Neural progenitor cell (in vitro differentiated cells): ENCODE measurements around the gene TMEM52B. TPM values are rescaled to one million over a fixed set of nuclear protein-coding genes. Genes with fewer than 3 reads are reported as not detected.
A peak's percentile ranks its signal among the peaks of the same experiment; 100 is the strongest.

Source experiments
- DNase-seq: peaks from one replicate; pipeline ENCODE4 v3.0.0-alpha.2; 2016; ENCODE audit warnings: low spot score
- H2AFZ ChIP-seq: fragments of 200-600 bp; sonication (generic); replicated peaks from 2 replicates; pipeline ENCODE4 v1.6.1; 2016; ENCODE audit warnings: antibody characterized with exemption
- H3F3A ChIP-seq: fragments of 200-600 bp; sonication (generic); 2 replicates; pipeline ENCODE4 v1.6.1; 2016; ENCODE audit warnings: antibody characterized with exemption, low read depth
- H3K27ac ChIP-seq: fragments of 200-600 bp; sonication (generic); 2 replicates; pipeline ENCODE4 v1.5.1; 2016; ENCODE audit warnings: mild to moderate bottlenecking
- H3K27me3 ChIP-seq: fragments of 200-600 bp; sonication (generic); 2 replicates; pipeline ENCODE4 v1.6.1; 2016; ENCODE audit warnings: mild to moderate bottlenecking, moderate library complexity
- H3K36me3 ChIP-seq: fragments of 200-600 bp; sonication (generic); 2 replicates; pipeline ENCODE4 v1.5.1; 2016
- H3K4me1 ChIP-seq: fragments of 200-600 bp; sonication (generic); 2 replicates; pipeline ENCODE4 v1.6.1; 2016; ENCODE audit warnings: mixed run types
- H3K4me2 ChIP-seq: fragments of 200-600 bp; sonication (generic); 2 replicates; pipeline ENCODE4 v1.6.1; 2016
- H3K4me3 ChIP-seq: fragments of 200-600 bp; sonication (generic); 2 replicates; pipeline ENCODE4 v1.5.1; 2016
- H3K79me2 ChIP-seq: fragments of 200-600 bp; sonication (generic); 2 replicates; pipeline ENCODE4 v1.6.1; 2016; ENCODE audit warnings: low read depth
- H3K9ac ChIP-seq: fragments of 200-600 bp; sonication (generic); 2 replicates; pipeline ENCODE4 v1.6.1; 2016
- H3K9me3 ChIP-seq: fragments of 200-600 bp; sonication (generic); 2 replicates; pipeline ENCODE4 v1.5.1; 2016; ENCODE audit warnings: low read depth
- H4K20me1 ChIP-seq: fragments of 200-600 bp; sonication (generic); 2 replicates; pipeline ENCODE4 v1.6.1; 2016; ENCODE audit warnings: low read depth
- H3K27ac Mint-ChIP-seq: 3 replicates; pipeline ENCODE4 v1.8.0; 2021; ENCODE audit warnings: mixed read lengths
- H3K27me3 Mint-ChIP-seq: 2 replicates; pipeline ENCODE4 v1.8.0; 2022; ENCODE audit warnings: low read depth, mild to moderate bottlenecking, inconsistent platforms, moderate library complexity, mixed read lengths; ENCODE audit not compliant: insufficient read depth
- H3K36me3 Mint-ChIP-seq: 3 replicates; pipeline ENCODE4 v1.8.0; 2021; ENCODE audit warnings: mixed read lengths
- H3K4me1 Mint-ChIP-seq: 3 replicates; pipeline ENCODE4 v1.8.0; 2021; ENCODE audit warnings: mixed read lengths
- H3K4me3 Mint-ChIP-seq: 3 replicates; pipeline ENCODE4 v1.8.0; 2021; ENCODE audit warnings: mild to moderate bottlenecking, moderate library complexity, mixed read lengths
- H3K9me3 Mint-ChIP-seq: 3 replicates; pipeline ENCODE4 v1.8.0; 2020; ENCODE audit warnings: mixed read lengths
- EZH2 ChIP-seq: fragments of 200-600 bp; sonication (generic); IDR thresholded peaks from 2 replicates; pipeline ENCODE4 v1.6.1; 2017; ENCODE audit warnings: antibody characterized with exemption, mild to moderate bottlenecking, moderate library complexity
- EZH2phosphoT487 ChIP-seq: fragments of 200-600 bp; sonication (generic); IDR thresholded peaks from 2 replicates; pipeline ENCODE4 v1.6.1; 2017; ENCODE audit warnings: antibody characterized with exemption
- total RNA-seq: library from RNA; depleted of rRNA; stranded (reverse); fragments of >200 nt; gene quantifications from 2 replicates; pipeline ENCODE4 v1.2.3, GENCODE V29; 2015; ENCODE audit warnings: low replicate concordance
- TF ChIP-seq, protein P1 (sequence below): fragments of 200-600 bp; sonication (generic); IDR thresholded peaks from 2 replicates; pipeline ENCODE4 v1.5.1; 2017; ENCODE audit warnings: antibody characterized with exemption, mild to moderate bottlenecking

The TMEM52B gene
- total RNA-seq, 1 donor from 2014 or later = not detected

DNA sequence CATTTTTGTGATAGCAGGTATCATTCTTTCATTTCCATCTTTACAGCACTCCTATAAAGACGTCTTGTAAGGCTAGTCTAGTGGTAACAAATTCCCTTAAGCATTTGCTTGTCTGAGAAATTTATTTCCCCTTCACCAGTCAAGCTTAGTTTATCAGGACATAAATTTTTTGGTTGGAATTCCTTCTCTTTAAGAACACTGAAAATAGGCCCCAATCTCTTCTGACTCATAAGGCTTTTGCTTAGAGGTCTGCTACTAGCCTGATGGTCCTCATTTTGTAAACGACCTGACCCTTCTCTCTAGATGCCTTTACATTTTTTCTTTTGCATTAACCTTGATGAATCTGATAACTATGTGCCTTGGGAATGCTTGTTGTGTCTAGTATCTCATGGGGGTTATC lies 27.2 kb upstream of the TMEM52B start:
- Histone ChIP-seq H3K27ac (no peak overlapping the region), H3K9me3 (no peaks in the 10 kb centered on the region), H3K27me3 (no peaks in the 10 kb centered on the region), H3K79me2 (no peaks in the 10 kb centered on the region), H3K4me3 (no peak overlapping the region), H3K36me3 (no peaks in the 10 kb centered on the region), H2AFZ (no peak overlapping the region), H3K4me2 (no peak overlapping the region), H3K4me1 (no peaks in the 10 kb centered on the region), H4K20me1 (no peaks in the 10 kb centered on the region), H3K9ac (no peak overlapping the region), H3F3A (peaks cover 8% of the 10 kb centered on the region)
- H3K36me3 Mint-ChIP-seq = no peaks in the 10 kb centered on the region
- DNase-seq = no peak
- H3K9me3 Mint-ChIP-seq = peaks cover 2% of the 10 kb centered on the region
- no peak for TF ChIP-seq EZH2phosphoT487
- TF ChIP-seq, protein P1, sequence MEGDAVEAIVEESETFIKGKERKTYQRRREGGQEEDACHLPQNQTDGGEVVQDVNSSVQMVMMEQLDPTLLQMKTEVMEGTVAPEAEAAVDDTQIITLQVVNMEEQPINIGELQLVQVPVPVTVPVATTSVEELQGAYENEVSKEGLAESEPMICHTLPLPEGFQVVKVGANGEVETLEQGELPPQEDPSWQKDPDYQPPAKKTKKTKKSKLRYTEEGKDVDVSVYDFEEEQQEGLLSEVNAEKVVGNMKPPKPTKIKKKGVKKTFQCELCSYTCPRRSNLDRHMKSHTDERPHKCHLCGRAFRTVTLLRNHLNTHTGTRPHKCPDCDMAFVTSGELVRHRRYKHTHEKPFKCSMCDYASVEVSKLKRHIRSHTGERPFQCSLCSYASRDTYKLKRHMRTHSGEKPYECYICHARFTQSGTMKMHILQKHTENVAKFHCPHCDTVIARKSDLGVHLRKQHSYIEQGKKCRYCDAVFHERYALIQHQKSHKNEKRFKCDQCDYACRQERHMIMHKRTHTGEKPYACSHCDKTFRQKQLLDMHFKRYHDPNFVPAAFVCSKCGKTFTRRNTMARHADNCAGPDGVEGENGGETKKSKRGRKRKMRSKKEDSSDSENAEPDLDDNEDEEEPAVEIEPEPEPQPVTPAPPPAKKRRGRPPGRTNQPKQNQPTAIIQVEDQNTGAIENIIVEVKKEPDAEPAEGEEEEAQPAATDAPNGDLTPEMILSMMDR = no peak
- no peak for TF ChIP-seq EZH2
- H3K4me3 Mint-ChIP-seq = no peak overlapping the region
- no peaks in the 10 kb centered on the region for H3K27me3 Mint-ChIP-seq
- no peak overlapping the region for H3K27ac Mint-ChIP-seq
- H3K4me1 Mint-ChIP-seq = peaks cover 8% of the 10 kb centered on the region

DNA sequence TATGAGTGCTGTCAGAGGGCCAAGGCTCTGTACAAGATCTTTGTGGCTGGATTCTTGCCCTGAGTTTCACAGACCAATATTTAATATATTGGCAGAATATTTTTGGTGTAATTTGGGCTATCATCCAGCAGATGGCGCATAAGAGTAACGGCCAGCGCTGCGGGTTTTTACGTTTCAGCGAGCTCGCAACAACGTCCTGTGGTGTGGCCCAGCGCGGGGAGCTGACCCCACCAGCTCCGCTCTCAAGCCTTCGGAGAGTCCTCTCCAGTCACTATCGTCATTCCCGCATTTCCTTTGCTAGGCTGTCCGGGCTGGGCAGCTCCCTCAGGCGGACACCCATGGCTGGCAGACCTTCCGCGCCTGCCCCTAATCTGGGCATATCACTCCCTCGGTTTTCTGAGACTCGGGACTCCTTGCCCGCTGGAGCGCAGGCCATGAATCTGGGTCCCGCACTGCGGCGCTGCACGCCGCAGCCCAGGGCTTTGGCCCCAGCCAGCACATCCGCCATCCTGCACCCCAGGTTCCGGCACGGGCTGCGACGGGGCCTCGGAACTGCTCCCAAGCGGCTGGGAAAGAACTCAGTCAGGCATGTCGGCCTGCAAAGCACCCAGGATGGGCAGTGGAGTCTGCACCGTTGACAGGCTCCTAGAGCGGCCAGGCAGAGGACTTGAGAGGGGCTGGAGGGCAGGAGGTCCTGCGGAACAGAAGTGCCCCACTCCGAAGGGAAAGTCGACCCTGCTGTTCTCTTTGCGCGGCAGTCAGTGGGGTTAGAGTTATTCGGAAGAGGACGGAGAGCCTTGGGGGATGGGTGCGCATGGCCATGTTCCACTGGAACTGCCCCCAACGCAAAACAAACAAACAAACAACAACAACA lies 25.3 kb upstream of the TMEM52B start:
- no peaks in the 10 kb centered on the region for H3K9me3 ChIP-seq
- no peaks in the 10 kb centered on the region for H3K27me3 Mint-ChIP-seq
- H2AFZ ChIP-seq = peak overlapping the region; percentile 91
- H3K27me3 ChIP-seq = no peaks in the 10 kb centered on the region
- no peaks in the 10 kb centered on the region for H3K79me2 ChIP-seq
- H3K27ac ChIP-seq = no peak overlapping the region
- TF ChIP-seq EZH2phosphoT487 = no peak
- TF ChIP-seq, protein P1 = peak; percentile 86
- peaks cover 2% of the 10 kb centered on the region for H3K9me3 Mint-ChIP-seq
- H3K4me1 Mint-ChIP-seq = peaks cover 8% of the 10 kb centered on the region
- peaks cover 8% of the 10 kb centered on the region for H3F3A ChIP-seq
- no peaks in the 10 kb centered on the region for H3K36me3 Mint-ChIP-seq
- peak overlapping the region; percentile 49 for H3K4me3 ChIP-seq
- H3K4me1 ChIP-seq = no peaks in the 10 kb centered on the region
- no peak overlapping the region for H3K9ac ChIP-seq
- H3K36me3 ChIP-seq = no peaks in the 10 kb centered on the region
- no peaks in the 10 kb centered on the region for H4K20me1 ChIP-seq
- peak overlapping the region; percentile 82 for H3K4me2 ChIP-seq
- H3K27ac Mint-ChIP-seq = peak overlapping the region; percentile 72
- H3K4me3 Mint-ChIP-seq = peak overlapping the region; percentile 91
- DNase-seq = peak; percentile 88

DNA sequence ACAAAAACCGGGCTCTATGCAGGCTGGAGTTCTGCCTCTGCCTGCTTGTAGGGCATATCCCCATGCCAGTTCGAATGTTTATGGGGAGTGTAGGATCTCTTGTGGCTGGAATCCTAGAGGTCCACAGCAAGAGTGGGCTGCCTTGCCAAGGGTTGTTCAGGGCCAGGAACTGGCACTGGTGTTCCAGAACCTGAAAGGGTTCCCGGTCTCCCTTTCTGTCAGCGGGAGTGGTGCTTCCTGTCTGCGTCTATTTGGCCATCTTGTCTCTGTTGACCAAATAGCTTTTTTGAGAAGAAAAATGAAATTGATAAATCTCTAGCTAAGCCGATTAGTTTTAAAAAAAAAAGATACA lies 24.7 kb upstream of the TMEM52B start:
- no peaks in the 10 kb centered on the region for H3K27me3 ChIP-seq
- no peaks in the 10 kb centered on the region for H3K9me3 ChIP-seq
- DNase-seq = no peak
- TF ChIP-seq EZH2phosphoT487 (no peak), EZH2 (no peak)
- TF ChIP-seq, protein P1 = no peak
- no peaks in the 10 kb centered on the region for H3K36me3 ChIP-seq
- peak overlapping the region; percentile 91 for H2AFZ ChIP-seq
- H3K4me3 Mint-ChIP-seq = peak overlapping the region; percentile 91
- H3K9me3 Mint-ChIP-seq = peaks cover 2% of the 10 kb centered on the region
- H3K27ac ChIP-seq = no peak overlapping the region
- no peaks in the 10 kb centered on the region for H4K20me1 ChIP-seq
- no peaks in the 10 kb centered on the region for H3K4me1 ChIP-seq
- H3K4me2 ChIP-seq = peak overlapping the region; percentile 82
- no peaks in the 10 kb centered on the region for H3K36me3 Mint-ChIP-seq
- peak overlapping the region; percentile 72 for H3K27ac Mint-ChIP-seq
- H3K79me2 ChIP-seq = no peaks in the 10 kb centered on the region
- H3K27me3 Mint-ChIP-seq = no peaks in the 10 kb centered on the region
- peaks cover 8% of the 10 kb centered on the region for H3K4me1 Mint-ChIP-seq
- peaks cover 8% of the 10 kb centered on the region for H3F3A ChIP-seq
- H3K9ac ChIP-seq = no peak overlapping the region
- peak overlapping the region; percentile 49 for H3K4me3 ChIP-seq
